H1 (cell line): ENCODE measurements around the gene CEACAM7. TPM values are rescaled to one million over a fixed set of nuclear protein-coding genes. Genes with fewer than 3 reads are reported as not detected.

Source experiments
- CTCF ChIA-PET: fragments of 300-600 bp; sonication (Branson Sonifier 250); formaldehyde crosslinking; loops from one replicate; lab custom pipeline; 2021; ENCODE audit not compliant: partially characterized antibody; lab: Charles Lee
- POLR2A ChIA-PET: fragments of 300-600 bp; sonication (Branson Sonifier 250); formaldehyde crosslinking; loops from one replicate; lab custom pipeline; 2021; ENCODE audit warnings: inconsistent platforms; ENCODE audit not compliant: partially characterized antibody; lab: Charles Lee
- DNase-seq, 2 experiments: peaks; one replicate each; pipeline versions ENCODE4 v3.0.0 to v3.0.0-alpha.2; 2010 to 2022; ENCODE audit warnings: low spot score in 2 of 2, low read depth in 1 of 2, mixed read lengths in 1 of 2
- FAIRE-seq: peaks from 2 replicates; lab custom pipeline; 2011; peaks lifted over from hg19 to GRCh38; lab: Jason Lieb, UNC
- H2AFZ ChIP-seq: 2 replicates; pipeline ENCODE4 v1.8.1; 2012; ENCODE audit warnings: low read length, inconsistent platforms
- H2AK5ac ChIP-seq: 2 replicates; pipeline ENCODE4 v1.6.1; 2013; ENCODE audit warnings: low read depth, low read length
- H2BK120ac ChIP-seq: replicated peaks from 2 replicates; pipeline ENCODE3; 2013; ENCODE audit warnings: low read depth, low read length, inconsistent platforms
- H2BK12ac ChIP-seq: 2 replicates; pipeline ENCODE4 v1.6.1; 2013; ENCODE audit warnings: low read depth, low read length
- H2BK15ac ChIP-seq: 2 replicates; pipeline ENCODE4 v1.6.1; 2013; ENCODE audit warnings: low read length
- H2BK20ac ChIP-seq: 2 replicates; pipeline ENCODE4 v1.6.1; 2013; ENCODE audit warnings: low read length
- H2BK5ac ChIP-seq: 2 replicates; pipeline ENCODE4 v1.6.1; 2013; ENCODE audit warnings: low read depth, low read length
- H3K14ac ChIP-seq: 2 replicates; pipeline ENCODE4 v1.6.1; 2013; ENCODE audit warnings: inconsistent platforms; ENCODE audit not compliant: insufficient read length
- H3K18ac ChIP-seq: 2 replicates; pipeline ENCODE4 v1.6.1; 2013; ENCODE audit warnings: low read length; ENCODE audit errors: extremely low read depth
- H3K23ac ChIP-seq: 2 replicates; pipeline ENCODE4 v1.6.1; 2013; ENCODE audit warnings: inconsistent platforms; ENCODE audit not compliant: insufficient read length
- H3K23me2 ChIP-seq: 2 replicates; pipeline ENCODE4 v1.6.1; 2013; ENCODE audit warnings: low read depth, low read length
- H3K27ac ChIP-seq: 2 replicates; pipeline ENCODE4 v1.6.1; 2011; ENCODE audit warnings: low read depth, low read length, inconsistent platforms
- H3K27me3 ChIP-seq, 4 experiments: replicated peaks in 1 of 4; 1 replicate in 1 of 4; 2 replicates in 3 of 4; pipeline versions ENCODE4 v1.6.1 to v1.8.1; 2011 to 2013; ENCODE audit warnings: low read length in 3 of 4, mild to moderate bottlenecking in 3 of 4, inconsistent platforms in 2 of 4, mixed read lengths in 2 of 4, moderate library complexity in 1 of 4; ENCODE audit not compliant: control insufficient read depth in 3 of 4, insufficient read depth in 3 of 4; ENCODE audit errors: extremely low read depth in 1 of 4
- H3K36me3 ChIP-seq, 4 experiments: 2 replicates each; pipeline versions ENCODE4 v1.6.1 to v1.8.1; 2011 to 2013; ENCODE audit warnings: mild to moderate bottlenecking in 4 of 4, low read length in 3 of 4, moderate library complexity in 2 of 4, control low read depth in 1 of 4, inconsistent platforms in 1 of 4; ENCODE audit not compliant: insufficient read depth in 4 of 4, control insufficient read depth in 2 of 4
- H3K4ac ChIP-seq: replicated peaks from 2 replicates; pipeline ENCODE3; 2013; ENCODE audit warnings: low read length, low read depth, mixed read lengths, inconsistent platforms; ENCODE audit not compliant: insufficient read length
- H3K4me1 ChIP-seq, 4 experiments: replicated peaks in 1 of 4; 1 replicate in 1 of 4; 2 replicates in 3 of 4; pipeline versions ENCODE4 v1.6.1 to v1.8.1; 2011 to 2013; ENCODE audit warnings: low read length in 3 of 4, inconsistent platforms in 2 of 4, mixed read lengths in 1 of 4; ENCODE audit not compliant: insufficient read depth in 4 of 4, control insufficient read depth in 3 of 4
- H3K4me2 ChIP-seq, 2 experiments: 2 replicates each; pipeline versions ENCODE4 v1.6.1 to v1.8.1; 2011 to 2013; ENCODE audit warnings: low read depth in 2 of 2, low read length in 2 of 2, control low read depth in 1 of 2, inconsistent platforms in 1 of 2, mild to moderate bottlenecking in 1 of 2; ENCODE audit not compliant: insufficient read depth in 1 of 2
- H3K4me3 ChIP-seq, 4 experiments: fragments of 200-600, 300-600 bp in 1 of 4; sonication (generic), shearing (Covaris generic), sonication (Bioruptor Twin) in 1 of 4; 2 replicates each; pipeline versions ENCODE4 v1.5.1 to v1.8.1; 2011 to 2016; ENCODE audit warnings: low read length in 4 of 4, low read depth in 3 of 4, control low read depth in 2 of 4, inconsistent platforms in 2 of 4, mild to moderate bottlenecking in 2 of 4, mixed read lengths in 1 of 4, moderate library complexity in 1 of 4; ENCODE audit not compliant: insufficient read depth in 2 of 4; ENCODE audit errors: extremely low read depth in 1 of 4
- H3K56ac ChIP-seq: replicated peaks from 2 replicates; pipeline ENCODE3; 2013; ENCODE audit warnings: low read depth, mild to moderate bottlenecking, mixed read lengths, low read length, inconsistent platforms; ENCODE audit not compliant: insufficient read length
- H3K79me1 ChIP-seq: 2 replicates; pipeline ENCODE4 v1.6.1; 2013; ENCODE audit warnings: low read depth, low read length, control low read depth
- H3K79me2 ChIP-seq, 2 experiments: 2 replicates each; pipeline versions ENCODE4 v1.6.1 to v1.8.1; 2012 to 2013; ENCODE audit warnings: low read length in 2 of 2, mild to moderate bottlenecking in 2 of 2, inconsistent platforms in 1 of 2; ENCODE audit not compliant: insufficient read depth in 2 of 2, control insufficient read depth in 1 of 2
- H3K9ac ChIP-seq, 4 experiments: replicated peaks in 1 of 4; 1 replicate in 1 of 4; 2 replicates in 3 of 4; pipeline versions ENCODE4 v1.6.1 to v1.8.1; 2011 to 2013; ENCODE audit warnings: low read depth in 3 of 4, low read length in 3 of 4, control low read depth in 2 of 4, mild to moderate bottlenecking in 2 of 4, moderate library complexity in 2 of 4, inconsistent platforms in 1 of 4; ENCODE audit errors: extremely low read depth in 1 of 4
- H3K9me3 ChIP-seq, 2 experiments: 2 replicates each; pipeline versions ENCODE4 v1.6.1 to v1.8.1; 2012 to 2013; ENCODE audit warnings: mild to moderate bottlenecking in 2 of 2, moderate library complexity in 2 of 2, control low read depth in 1 of 2, inconsistent platforms in 1 of 2, low read depth in 1 of 2, low read length in 1 of 2, mixed read lengths in 1 of 2; ENCODE audit not compliant: insufficient read depth in 2 of 2
- H4K20me1 ChIP-seq, 2 experiments: replicated peaks in 1 of 2; 2 replicates each; pipeline versions ENCODE3 to v1.8.1; 2011 to 2013; ENCODE audit warnings: inconsistent platforms in 2 of 2, low read length in 2 of 2, mild to moderate bottlenecking in 1 of 2; ENCODE audit not compliant: insufficient read depth in 2 of 2, control insufficient read depth in 1 of 2
- H4K5ac ChIP-seq: 2 replicates; pipeline ENCODE4 v1.6.1; 2013; ENCODE audit warnings: low read length, low read depth, mixed read lengths, inconsistent platforms; ENCODE audit not compliant: insufficient read length
- H4K8ac ChIP-seq: 2 replicates; pipeline ENCODE4 v1.8.0; 2013; ENCODE audit warnings: mild to moderate bottlenecking, moderate library complexity, low read length, inconsistent platforms; ENCODE audit not compliant: insufficient read depth; ENCODE audit errors: extremely low read depth
- H4K91ac ChIP-seq: replicated peaks from 2 replicates; pipeline ENCODE3; 2013; ENCODE audit warnings: low read length, mixed read lengths, inconsistent platforms; ENCODE audit not compliant: insufficient read length
- ATF2 ChIP-seq: IDR thresholded peaks from 2 replicates; pipeline ENCODE4 v1.6.1; 2012; ENCODE audit warnings: low read length, inconsistent platforms
- CEBPB ChIP-seq: IDR thresholded peaks from 2 replicates; pipeline ENCODE4 v1.6.1; 2012; ENCODE audit warnings: low read depth, low read length
- CHD2 ChIP-seq: IDR thresholded peaks from 2 replicates; pipeline ENCODE4 v1.6.1; 2012; ENCODE audit warnings: low read length, improper control_type of control experiment
- EGR1 ChIP-seq: IDR thresholded peaks from 2 replicates; pipeline ENCODE4 v1.6.1; 2011; ENCODE audit warnings: low read depth, low read length, borderline replicate concordance
- EZH2 ChIP-seq: fragments of 200-600 bp; sonication (generic); IDR thresholded peaks from 2 replicates; pipeline ENCODE4 v1.7.1; 2012; ENCODE audit warnings: low read depth, mild to moderate bottlenecking, moderate library complexity, low read length, inconsistent platforms; ENCODE audit not compliant: severe bottlenecking
- SUZ12 ChIP-seq: fragments of 200-600 bp; sonication (generic); IDR thresholded peaks from 2 replicates; pipeline ENCODE4 v1.6.1; 2012; ENCODE audit warnings: mild to moderate bottlenecking, inconsistent platforms, low read length, moderate library complexity, mixed read lengths
- USF2 ChIP-seq: IDR thresholded peaks from 2 replicates; pipeline ENCODE4 v1.6.1; 2011; ENCODE audit warnings: low read length, improper control_type of control experiment
- WGBS, 2 experiments: shearing (Covaris generic) in 1 of 2; methylation state at CpG; one replicate each; pipeline versions ENCODE4 v1.1.6 to v1.1.7; 2013 to 2015; ENCODE audit warnings: low lambda C conversion rate in 2 of 2, mixed read lengths in 2 of 2, inconsistent platforms in 1 of 2, low coverage in 1 of 2, missing lambda C conversion rate in 1 of 2; ENCODE audit not compliant: insufficient replicate concordance in 2 of 2, insufficient coverage in 1 of 2, insufficient read length in 1 of 2; ENCODE audit errors: extremely low coverage in 1 of 2, missing lambda C conversion rate in 1 of 2; 5-methylcytosine and 5-hydroxymethylcytosine counted together
- polyA plus RNA-seq, 7 experiments: library from polyadenylated mRNA; depleted of rRNA in 3 of 7; stranded (reverse) in 5 of 7; unstranded in 2 of 7; fragments of >200 nt in 5 of 7; fragments of 200-250 nt in 2 of 7; gene quantifications; 1 replicate in 5 of 7; 2 replicates in 1 of 7; 4 replicates in 1 of 7; pipeline versions ENCODE4 v1.2.1 to v1.2.3, GENCODE V29; 2011 to 2013; ENCODE audit warnings: missing spikeins in 2 of 7, mixed read lengths in 2 of 7
- total RNA-seq: library from RNA; stranded (reverse); fragmentation: NEBNext Ultra II Directional; extraction: Animal tissue kit (Norgen Biotek cat#: 25700); gene quantifications from 2 replicates; pipeline ENCODE4 v1.2.1, GENCODE V29; 2021

The CEACAM7 gene
- total and polyA plus RNA-seq, 2 of the 8 experiments (the other 6 are each of a cell fraction or from before 2014, with no cell fraction given): not detected

- Histone ChIP-seq H3K9ac (no peak overlapping the region), H3K79me2 (no peaks in the 10 kb centered on the region), H3K27me3 (no peaks in the 10 kb centered on the region), H3K4me3 (no peak overlapping the region), H4K20me1 (no peaks in the 10 kb centered on the region), H3K27ac (no peak overlapping the region), H3K4me1 (no peaks in the 10 kb centered on the region), H3K4me2 (no peak overlapping the region), H2BK20ac (no peak overlapping the region), H3K14ac (no peak overlapping the region), H3K23me2 (no peaks in the 10 kb centered on the region), H3K9me3 (peaks cover 62 to 70% of the 10 kb centered on the region in 2 experiments), H4K91ac (no peak overlapping the region), H2AK5ac (no peak overlapping the region), H2BK5ac (no peak overlapping the region)
- WGBS, 2 experiments: 65% methylated on average over 6 of the region's 6 CpGs; no CpG with 5 or more reads in 1 of the 2 experiments
- FAIRE-seq: no peak
- CTCF ChIA-PET: interaction anchor here (0.6 to 1.1 kb wide), 4 partner anchors 9 to 85 kb away, joined by 3 to 5 read pairs (median 4); no protein-coding TSS in a partner anchor
- POLR2A ChIA-PET: no interaction called here
- no peak for DNase-seq
- TF ChIP-seq CEBPB (no peak), EGR1 (no peak), USF2 (no peak), EZH2 (no peak), CHD2 (no peak), SUZ12 (no peak), ATF2 (no peak)
- TF ChIP-seq, all 59 proteins: peak for 0
- H3K79me1 ChIP-seq: no peaks in the 10 kb centered on the region
- no peak overlapping the region for H3K23ac ChIP-seq
- no peak overlapping the region for H3K4ac ChIP-seq
- no peak overlapping the region for H2AFZ ChIP-seq
- no peak overlapping the region for H3K56ac ChIP-seq
- H3K36me3 ChIP-seq: no peaks in the 10 kb centered on the region
- no peak overlapping the region for H2BK120ac ChIP-seq
- H4K5ac ChIP-seq: no peak overlapping the region
- no peak overlapping the region for H4K8ac ChIP-seq
- H2BK15ac ChIP-seq: no peak overlapping the region
- no peak overlapping the region for H2BK12ac ChIP-seq
- no peak overlapping the region for H3K18ac ChIP-seq
Observed at GRCh38 chr19:41682437-41682836, 5.6 kb downstream of the CEACAM7 start.
